OCI-LY3 (cell line): ENCODE results near the gene MTHFR.

ENCODE experiments used
- H2AFZ ChIP-seq: fragments of 200-600, 300-600 bp; shearing (Covaris generic); 2 replicates; pipeline ENCODE4 v1.6.0; 2014; ENCODE audit warnings: antibody characterized with exemption, low read depth, low read length
- H3K27ac ChIP-seq: fragments of 200-600, 300-600 bp; sonication (generic); 2 replicates; pipeline ENCODE4 v1.5.1; 2014; ENCODE audit warnings: mild to moderate bottlenecking, low read length, moderate library complexity, mixed read lengths
- H3K27me3 ChIP-seq: fragments of 200-600, 300-600 bp; sonication (generic); 2 replicates; pipeline ENCODE4 v1.6.1; 2014; ENCODE audit warnings: low read depth, low read length, mixed read lengths
- H3K36me3 ChIP-seq: fragments of 200-600, 300-600 bp; sonication (generic); replicated peaks from 2 replicates; pipeline ENCODE3; 2014; ENCODE audit warnings: low read depth, low read length, mixed read lengths
- H3K4me1 ChIP-seq: fragments of 300-600, 200-600 bp; sonication (generic); 2 replicates; pipeline ENCODE4 v1.6.1; 2014; ENCODE audit warnings: low read length, mixed read lengths
- H3K4me2 ChIP-seq: fragments of 200-600, 300-600 bp; sonication (generic); 2 replicates; pipeline ENCODE4 v1.6.1; 2014; ENCODE audit warnings: low read length, mixed read lengths
- H3K4me3 ChIP-seq: fragments of 300-600, 200-600 bp; sonication (generic); 2 replicates; pipeline ENCODE4 v1.5.1; 2014; ENCODE audit warnings: antibody characterized with exemption, mild to moderate bottlenecking, low read length, moderate library complexity
- H3K79me2 ChIP-seq: fragments of 300-600, 200-600 bp; shearing (Covaris generic); 2 replicates; pipeline ENCODE4 v1.6.1; 2014; ENCODE audit warnings: mild to moderate bottlenecking, low read length, mixed read lengths
- H3K9ac ChIP-seq: fragments of 300-600, 200-600 bp; shearing (Covaris generic); 2 replicates; pipeline ENCODE4 v1.6.0; 2014; ENCODE audit warnings: mild to moderate bottlenecking, low read length, moderate library complexity
- H3K9me3 ChIP-seq: fragments of 200-600, 300-600 bp; shearing (Covaris generic); 2 replicates; pipeline ENCODE4 v1.6.1; 2014; ENCODE audit warnings: low read length, mixed read lengths; ENCODE audit not compliant: insufficient read depth
- H4K20me1 ChIP-seq: fragments of 200-600, 300-600 bp; sonication (generic); 2 replicates; pipeline ENCODE4 v1.6.1; 2016; ENCODE audit warnings: low read length, mixed read lengths; ENCODE audit not compliant: insufficient read depth
- EZH2phosphoT487 ChIP-seq: fragments of 200-600 bp; shearing (Covaris generic); IDR thresholded peaks from 2 replicates; pipeline ENCODE4 v1.6.1; 2018; ENCODE audit warnings: antibody characterized with exemption, mixed run types, low read depth
- TF ChIP-seq, protein P1 (sequence below): fragments of 200-600, 300-600 bp; sonication (generic); IDR thresholded peaks from 2 replicates; pipeline ENCODE4 v1.5.1; 2014; ENCODE audit warnings: antibody characterized with exemption, low read length, low read depth

Gene MTHFR

DNA sequence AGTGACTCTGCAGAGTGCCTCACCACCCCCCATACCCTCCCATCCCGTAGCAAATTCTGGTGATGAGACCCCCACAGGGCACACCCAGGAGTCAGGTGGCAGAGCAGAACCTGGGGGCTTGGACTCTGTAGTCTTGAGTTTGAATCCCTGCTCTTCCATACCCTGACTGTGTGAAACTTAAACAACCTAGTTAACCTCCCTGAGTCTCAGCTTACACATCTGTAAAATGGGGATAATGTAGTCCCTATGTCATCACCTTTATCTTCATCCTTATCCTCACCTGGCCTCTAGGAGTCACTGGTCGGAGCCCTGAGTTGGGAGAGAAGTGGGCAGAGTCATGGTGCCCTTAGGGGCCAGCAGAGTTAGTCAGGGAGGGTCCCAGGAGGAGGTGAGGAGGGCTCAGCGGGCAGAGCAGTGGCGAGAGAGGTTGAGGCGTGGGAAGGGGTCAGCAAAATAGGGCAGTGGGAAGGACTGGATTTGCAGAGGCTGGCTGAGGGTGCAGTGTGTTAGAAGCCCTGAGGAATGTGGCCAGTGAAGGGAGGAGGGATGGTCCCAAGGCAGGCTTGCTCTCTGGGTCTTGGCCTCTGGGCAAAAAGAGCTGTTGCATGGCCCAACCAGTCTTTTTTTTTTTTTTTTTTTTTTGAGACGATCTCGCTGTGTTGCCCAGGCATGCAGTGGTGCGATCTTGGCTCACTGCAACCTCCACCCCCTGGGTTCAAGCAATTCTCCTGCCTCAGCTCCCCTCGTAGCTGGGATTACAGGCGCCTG, 25.2 kb downstream of the MTHFR start:
- Histone ChIP-seq H3K9ac (no peak overlapping the region), H3K9me3 (no peaks in the 10 kb centered on the region), H3K4me1 (peaks cover 4% of the 10 kb centered on the region; the same call in 1 of the 2 replicates), H3K4me3 (no peak overlapping the region), H2AFZ (no peak overlapping the region), H3K79me2 (no peaks in the 10 kb centered on the region), H4K20me1 (no peaks in the 10 kb centered on the region), H3K27me3 (no peaks in the 10 kb centered on the region), H3K36me3 (no peaks in the 10 kb centered on the region), H3K4me2 (no peak overlapping the region), H3K27ac (no peak overlapping the region)
- no peak for TF ChIP-seq EZH2phosphoT487
- TF ChIP-seq, protein P1, sequence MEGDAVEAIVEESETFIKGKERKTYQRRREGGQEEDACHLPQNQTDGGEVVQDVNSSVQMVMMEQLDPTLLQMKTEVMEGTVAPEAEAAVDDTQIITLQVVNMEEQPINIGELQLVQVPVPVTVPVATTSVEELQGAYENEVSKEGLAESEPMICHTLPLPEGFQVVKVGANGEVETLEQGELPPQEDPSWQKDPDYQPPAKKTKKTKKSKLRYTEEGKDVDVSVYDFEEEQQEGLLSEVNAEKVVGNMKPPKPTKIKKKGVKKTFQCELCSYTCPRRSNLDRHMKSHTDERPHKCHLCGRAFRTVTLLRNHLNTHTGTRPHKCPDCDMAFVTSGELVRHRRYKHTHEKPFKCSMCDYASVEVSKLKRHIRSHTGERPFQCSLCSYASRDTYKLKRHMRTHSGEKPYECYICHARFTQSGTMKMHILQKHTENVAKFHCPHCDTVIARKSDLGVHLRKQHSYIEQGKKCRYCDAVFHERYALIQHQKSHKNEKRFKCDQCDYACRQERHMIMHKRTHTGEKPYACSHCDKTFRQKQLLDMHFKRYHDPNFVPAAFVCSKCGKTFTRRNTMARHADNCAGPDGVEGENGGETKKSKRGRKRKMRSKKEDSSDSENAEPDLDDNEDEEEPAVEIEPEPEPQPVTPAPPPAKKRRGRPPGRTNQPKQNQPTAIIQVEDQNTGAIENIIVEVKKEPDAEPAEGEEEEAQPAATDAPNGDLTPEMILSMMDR: no peak

DNA sequence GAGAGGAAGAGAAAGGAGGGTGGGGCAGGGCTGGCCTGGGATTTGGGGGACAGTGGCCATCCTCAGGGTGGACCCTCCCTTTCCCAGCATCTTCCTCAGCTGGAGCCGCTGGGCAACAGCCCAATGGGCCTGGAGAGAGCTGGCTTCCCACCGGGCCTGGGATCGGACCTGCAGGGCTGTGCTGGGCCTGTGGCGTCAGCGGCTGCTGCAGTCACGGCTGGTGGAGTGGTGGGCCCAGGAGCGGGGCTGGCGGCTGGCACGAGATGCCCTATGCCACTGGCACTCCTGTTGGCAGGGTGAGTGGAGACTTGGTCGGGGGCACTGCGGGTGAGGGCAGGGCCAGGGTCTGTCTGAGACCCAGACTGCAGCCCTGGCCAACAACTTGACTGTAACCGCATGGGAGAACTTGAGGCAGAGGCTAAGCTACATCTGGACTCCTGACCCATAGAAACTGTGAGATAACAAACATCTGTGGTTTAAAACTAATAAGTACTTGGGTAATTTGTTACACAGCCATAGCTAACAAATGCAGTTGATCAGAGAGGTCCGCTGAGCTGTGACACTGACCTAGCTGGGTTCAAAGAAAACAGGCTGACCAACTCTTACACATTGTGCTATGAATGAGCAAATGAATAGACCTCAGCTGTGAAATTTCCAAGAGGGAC, 25.9 kb downstream of the MTHFR start:
- no peaks in the 10 kb centered on the region for H3K79me2 ChIP-seq
- H3K4me1 ChIP-seq: peaks cover 7% of the 10 kb centered on the region; the same call in 1 of the 2 replicates
- H4K20me1 ChIP-seq: no peaks in the 10 kb centered on the region
- H3K9ac ChIP-seq: no peak overlapping the region
- no peaks in the 10 kb centered on the region for H3K36me3 ChIP-seq
- no peaks in the 10 kb centered on the region for H3K9me3 ChIP-seq
- H2AFZ ChIP-seq: no peak overlapping the region
- H3K4me2 ChIP-seq: no peak overlapping the region
- TF ChIP-seq, protein P1: no peak
- no peak for TF ChIP-seq EZH2phosphoT487
- H3K27me3 ChIP-seq: no peaks in the 10 kb centered on the region
- H3K27ac ChIP-seq: no peak overlapping the region
- no peak overlapping the region for H3K4me3 ChIP-seq

DNA sequence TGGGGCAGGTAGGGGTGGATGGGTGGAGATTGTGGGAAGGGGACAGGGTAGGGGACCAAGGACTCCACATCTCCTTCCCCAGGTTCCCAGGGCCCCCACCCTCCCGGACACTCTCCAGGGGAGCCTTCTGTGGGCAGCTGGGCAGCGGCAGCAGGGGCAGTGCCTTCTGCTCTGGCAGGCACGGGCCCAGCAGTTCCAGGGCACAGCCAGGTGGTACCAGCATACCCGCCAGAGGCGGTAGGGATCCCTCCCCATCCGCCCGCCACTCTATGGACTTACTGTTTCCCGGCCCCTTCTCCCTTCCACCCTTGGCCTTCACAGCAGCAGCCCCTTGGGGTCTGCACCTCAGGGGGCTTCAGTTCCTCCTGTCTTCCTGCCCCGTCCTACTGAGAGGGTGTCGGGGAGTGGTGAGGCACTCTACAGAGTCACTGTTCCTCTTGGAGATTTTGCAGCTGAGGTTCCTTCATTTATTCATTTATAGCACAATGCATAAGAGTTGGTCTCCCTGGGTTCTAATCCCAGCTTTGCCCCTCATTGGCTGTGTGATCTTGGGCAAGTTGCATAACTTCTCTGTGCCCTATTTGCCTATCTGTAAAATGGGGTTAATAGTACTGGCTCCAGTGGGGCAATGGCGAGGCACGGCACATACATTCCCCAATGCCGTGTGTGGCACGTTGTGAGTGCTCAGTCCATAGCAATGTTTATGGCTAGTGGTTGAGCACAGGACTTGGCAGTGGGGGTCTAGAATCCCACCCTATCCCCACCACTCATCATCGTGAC, 26.7 kb downstream of the MTHFR start:
- no peaks in the 10 kb centered on the region for H3K9me3 ChIP-seq
- H3K4me3 ChIP-seq: no peak overlapping the region
- no peaks in the 10 kb centered on the region for H3K79me2 ChIP-seq
- H2AFZ ChIP-seq: no peak overlapping the region
- peaks cover 7% of the 10 kb centered on the region; the same call in 1 of the 2 replicates for H3K4me1 ChIP-seq
- H3K9ac ChIP-seq: no peak overlapping the region
- H4K20me1 ChIP-seq: no peaks in the 10 kb centered on the region
- no peaks in the 10 kb centered on the region for H3K36me3 ChIP-seq
- H3K27ac ChIP-seq: no peak overlapping the region
- H3K27me3 ChIP-seq: no peaks in the 10 kb centered on the region
- TF ChIP-seq, protein P1: no peak
- no peak for TF ChIP-seq EZH2phosphoT487
- no peak overlapping the region for H3K4me2 ChIP-seq

DNA sequence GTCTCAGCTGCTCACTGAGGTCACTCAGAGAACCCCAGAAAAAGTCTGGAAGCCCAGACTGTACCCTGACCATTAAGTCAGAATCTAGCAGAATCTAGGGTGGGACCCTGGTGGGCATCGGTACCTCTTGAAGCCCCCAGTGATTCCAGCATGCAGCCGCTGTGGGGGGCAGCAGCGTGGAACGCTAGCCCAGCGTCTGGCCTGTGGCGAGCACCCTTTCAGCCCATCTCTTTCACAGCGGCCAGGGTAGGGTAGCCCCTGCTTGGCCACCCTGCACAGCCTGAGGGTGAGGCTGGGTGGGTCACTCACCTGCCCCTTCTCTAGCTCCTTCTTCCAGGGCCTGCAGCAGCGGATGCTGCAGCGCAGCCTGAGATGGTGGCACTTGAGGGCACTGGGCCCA, 27.4 kb downstream of the MTHFR start:
- H3K27me3 ChIP-seq: no peaks in the 10 kb centered on the region
- H3K4me1 ChIP-seq: peaks cover 7% of the 10 kb centered on the region; the same call in 1 of the 2 replicates
- no peak overlapping the region for H3K9ac ChIP-seq
- H3K27ac ChIP-seq: no peak overlapping the region
- no peaks in the 10 kb centered on the region for H3K79me2 ChIP-seq
- no peaks in the 10 kb centered on the region for H3K9me3 ChIP-seq
- H4K20me1 ChIP-seq: no peaks in the 10 kb centered on the region
- H3K4me3 ChIP-seq: no peak overlapping the region
- no peaks in the 10 kb centered on the region for H3K36me3 ChIP-seq
- H2AFZ ChIP-seq: no peak overlapping the region
- TF ChIP-seq, protein P1: no peak
- TF ChIP-seq EZH2phosphoT487: no peak
- H3K4me2 ChIP-seq: no peak overlapping the region
